WTC11 (cell line): ENCODE results near the gene NTN5.

Source experiments
- ZNF219 ChIP-seq: sonication (generic); formaldehyde crosslinking; IDR thresholded peaks from 2 replicates; pipeline ENCODE4 v1.8.0; 2023; ENCODE audit warnings: missing genetic modification reagents, mild to moderate bottlenecking, borderline replicate concordance
- TF ChIP-seq, protein P1 (sequence below): sonication (generic); formaldehyde crosslinking; IDR thresholded peaks from 2 replicates; pipeline ENCODE4 v1.8.1; 2022; ENCODE audit warnings: missing genetic modification reagents, borderline replicate concordance
- TF ChIP-seq, protein P2 (sequence below): fragments of 200-600 bp; IDR thresholded peaks from 2 replicates; pipeline ENCODE4 v1.8.0; 2022; ENCODE audit warnings: antibody characterized with exemption

DNA sequence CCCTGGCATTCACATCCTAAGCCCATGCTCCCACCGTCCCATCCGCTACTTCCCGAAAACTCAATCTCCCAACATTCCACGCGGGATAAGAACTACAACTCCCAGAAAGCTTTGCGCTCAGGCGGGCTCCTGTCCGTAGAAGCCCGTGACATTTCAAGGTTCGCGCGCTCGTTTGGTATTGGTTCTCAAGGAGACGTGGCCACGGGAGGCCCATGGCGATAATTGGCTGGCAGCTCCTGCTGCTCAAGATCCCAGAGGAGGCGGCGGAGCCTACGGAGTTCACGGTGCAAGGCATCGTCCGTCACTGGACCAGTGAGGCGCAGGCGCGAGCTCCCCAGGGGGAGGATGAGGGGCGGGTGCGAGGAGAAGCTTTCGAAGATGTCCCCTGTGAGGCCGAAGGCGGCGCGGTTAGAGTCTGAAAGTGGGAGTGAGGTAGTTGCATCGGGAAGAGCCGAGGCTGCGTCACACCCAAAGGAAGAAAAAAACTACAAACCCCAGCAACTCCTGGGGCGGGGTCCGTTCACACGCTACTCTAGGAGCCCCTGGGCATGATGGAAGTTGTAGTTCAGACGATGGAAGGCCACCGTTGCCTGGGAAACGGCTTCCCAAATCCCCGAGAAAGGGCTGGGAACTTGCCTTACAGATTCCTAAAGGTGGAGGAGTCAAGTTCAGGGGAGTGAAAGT is 47.9 kb upstream of the NTN5 start:
- TF ChIP-seq, protein P1, sequence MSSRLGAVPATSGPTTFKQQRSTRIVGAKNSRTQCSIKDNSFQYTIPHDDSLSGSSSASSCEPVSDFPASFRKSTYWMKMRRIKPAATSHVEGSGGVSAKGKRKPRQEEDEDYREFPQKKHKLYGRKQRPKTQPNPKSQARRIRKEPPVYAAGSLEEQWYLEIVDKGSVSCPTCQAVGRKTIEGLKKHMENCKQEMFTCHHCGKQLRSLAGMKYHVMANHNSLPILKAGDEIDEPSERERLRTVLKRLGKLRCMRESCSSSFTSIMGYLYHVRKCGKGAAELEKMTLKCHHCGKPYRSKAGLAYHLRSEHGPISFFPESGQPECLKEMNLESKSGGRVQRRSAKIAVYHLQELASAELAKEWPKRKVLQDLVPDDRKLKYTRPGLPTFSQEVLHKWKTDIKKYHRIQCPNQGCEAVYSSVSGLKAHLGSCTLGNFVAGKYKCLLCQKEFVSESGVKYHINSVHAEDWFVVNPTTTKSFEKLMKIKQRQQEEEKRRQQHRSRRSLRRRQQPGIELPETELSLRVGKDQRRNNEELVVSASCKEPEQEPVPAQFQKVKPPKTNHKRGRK (CRISPR knock-in tag) = no peak
- TF ChIP-seq, protein P2, sequence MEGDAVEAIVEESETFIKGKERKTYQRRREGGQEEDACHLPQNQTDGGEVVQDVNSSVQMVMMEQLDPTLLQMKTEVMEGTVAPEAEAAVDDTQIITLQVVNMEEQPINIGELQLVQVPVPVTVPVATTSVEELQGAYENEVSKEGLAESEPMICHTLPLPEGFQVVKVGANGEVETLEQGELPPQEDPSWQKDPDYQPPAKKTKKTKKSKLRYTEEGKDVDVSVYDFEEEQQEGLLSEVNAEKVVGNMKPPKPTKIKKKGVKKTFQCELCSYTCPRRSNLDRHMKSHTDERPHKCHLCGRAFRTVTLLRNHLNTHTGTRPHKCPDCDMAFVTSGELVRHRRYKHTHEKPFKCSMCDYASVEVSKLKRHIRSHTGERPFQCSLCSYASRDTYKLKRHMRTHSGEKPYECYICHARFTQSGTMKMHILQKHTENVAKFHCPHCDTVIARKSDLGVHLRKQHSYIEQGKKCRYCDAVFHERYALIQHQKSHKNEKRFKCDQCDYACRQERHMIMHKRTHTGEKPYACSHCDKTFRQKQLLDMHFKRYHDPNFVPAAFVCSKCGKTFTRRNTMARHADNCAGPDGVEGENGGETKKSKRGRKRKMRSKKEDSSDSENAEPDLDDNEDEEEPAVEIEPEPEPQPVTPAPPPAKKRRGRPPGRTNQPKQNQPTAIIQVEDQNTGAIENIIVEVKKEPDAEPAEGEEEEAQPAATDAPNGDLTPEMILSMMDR = no peak
- no peak for TF ChIP-seq ZNF219 (CRISPR knock-in tag)
